ENCODE results near the gene SPN. TPM values are rescaled to one million over a fixed set of nuclear protein-coding genes. Genes with fewer than 3 reads are reported as not detected.

SPN gene
- total and polyA plus RNA-seq, 9 of the 15 experiments (the other 6 are each of a cell fraction or from before 2014, with no cell fraction given), result 24.3 to 225 (median 79.4) TPM

DNA sequence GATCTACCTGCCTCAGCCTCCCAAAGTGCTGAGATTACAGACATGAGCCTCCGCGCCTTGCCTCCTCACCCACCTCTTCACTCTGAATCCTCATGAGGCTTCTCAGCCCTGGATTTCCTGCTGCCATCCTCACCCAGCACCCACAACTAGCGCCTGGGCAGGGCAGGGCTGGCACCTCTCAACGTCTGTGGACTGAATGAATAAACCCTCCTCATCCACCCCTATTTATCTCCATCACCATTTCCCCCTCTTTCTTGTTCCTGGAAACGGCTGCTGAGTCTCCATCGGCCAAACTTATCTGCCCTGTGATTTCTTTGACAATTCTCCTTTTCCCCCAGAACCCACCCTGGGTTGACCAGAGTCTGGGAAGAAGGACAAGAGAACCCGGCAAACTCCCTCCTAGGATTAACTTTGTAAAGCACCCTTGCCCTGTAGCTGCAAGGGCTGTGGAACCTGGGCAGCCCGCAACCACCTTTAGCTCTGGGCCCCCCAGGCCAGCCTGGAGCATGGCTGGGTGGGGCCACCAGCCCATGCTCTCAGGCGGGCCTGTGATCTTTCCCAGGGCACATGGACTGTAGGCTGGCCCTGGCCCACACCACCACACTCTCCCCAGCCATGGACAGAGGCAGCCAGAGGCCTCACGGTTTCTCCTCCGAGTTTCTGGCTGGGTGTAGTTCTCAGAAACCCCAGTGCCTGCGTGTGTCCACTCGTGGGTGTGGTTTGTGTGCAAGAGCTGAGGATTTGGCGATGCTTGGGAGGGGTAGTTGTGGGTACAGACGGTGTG lies 2.4 kb downstream of the SPN start (continued):
- TF ChIP-seq, protein P1, sequence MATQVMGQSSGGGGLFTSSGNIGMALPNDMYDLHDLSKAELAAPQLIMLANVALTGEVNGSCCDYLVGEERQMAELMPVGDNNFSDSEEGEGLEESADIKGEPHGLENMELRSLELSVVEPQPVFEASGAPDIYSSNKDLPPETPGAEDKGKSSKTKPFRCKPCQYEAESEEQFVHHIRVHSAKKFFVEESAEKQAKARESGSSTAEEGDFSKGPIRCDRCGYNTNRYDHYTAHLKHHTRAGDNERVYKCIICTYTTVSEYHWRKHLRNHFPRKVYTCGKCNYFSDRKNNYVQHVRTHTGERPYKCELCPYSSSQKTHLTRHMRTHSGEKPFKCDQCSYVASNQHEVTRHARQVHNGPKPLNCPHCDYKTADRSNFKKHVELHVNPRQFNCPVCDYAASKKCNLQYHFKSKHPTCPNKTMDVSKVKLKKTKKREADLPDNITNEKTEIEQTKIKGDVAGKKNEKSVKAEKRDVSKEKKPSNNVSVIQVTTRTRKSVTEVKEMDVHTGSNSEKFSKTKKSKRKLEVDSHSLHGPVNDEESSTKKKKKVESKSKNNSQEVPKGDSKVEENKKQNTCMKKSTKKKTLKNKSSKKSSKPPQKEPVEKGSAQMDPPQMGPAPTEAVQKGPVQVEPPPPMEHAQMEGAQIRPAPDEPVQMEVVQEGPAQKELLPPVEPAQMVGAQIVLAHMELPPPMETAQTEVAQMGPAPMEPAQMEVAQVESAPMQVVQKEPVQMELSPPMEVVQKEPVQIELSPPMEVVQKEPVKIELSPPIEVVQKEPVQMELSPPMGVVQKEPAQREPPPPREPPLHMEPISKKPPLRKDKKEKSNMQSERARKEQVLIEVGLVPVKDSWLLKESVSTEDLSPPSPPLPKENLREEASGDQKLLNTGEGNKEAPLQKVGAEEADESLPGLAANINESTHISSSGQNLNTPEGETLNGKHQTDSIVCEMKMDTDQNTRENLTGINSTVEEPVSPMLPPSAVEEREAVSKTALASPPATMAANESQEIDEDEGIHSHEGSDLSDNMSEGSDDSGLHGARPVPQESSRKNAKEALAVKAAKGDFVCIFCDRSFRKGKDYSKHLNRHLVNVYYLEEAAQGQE (IDR thresholded peaks at IDR 0.05; ENCODE audit: borderline replicate concordance), result 0 out of 2 replicates have a peak, but pooled peaks have one; percentile 25
- TF ChIP-seq, protein P1 (CRISPR knock-in tag; IDR thresholded peaks at IDR 0.05; ENCODE audit: low read depth), result no peak
- TF ChIP-seq KAT7 (CRISPR knock-in tag; IDR thresholded peaks at IDR 0.05; ENCODE audit: borderline replicate concordance) (peak; percentile 74; the same call in 1 of the 2 replicates), FOXA3 (CRISPR knock-in tag; conservative IDR thresholded peaks at IDR 0.05 in 1 of 2, IDR thresholded peaks at IDR 0.05 in 1 of 2) (peak in 1 of 2 experiments; percentile 43; a peak in 1 of 4 replicates), CCAR2 (IDR thresholded peaks at IDR 0.05; ENCODE audit: low read depth, low read length) (no peak), GATAD2A (IDR thresholded peaks at IDR 0.05) (0 out of 2 replicates have a peak, but pooled peaks have one; percentile 19), ZNF134 (CRISPR knock-in tag; conservative IDR thresholded peaks at IDR 0.05) (no peak), RBFOX2 (IDR thresholded peaks at IDR 0.05; ENCODE audit: low read depth, low read length) (peak; percentile 46; the same call in 1 of the 2 replicates), EP400 (IDR thresholded peaks at IDR 0.05) (peak; percentile 24; the same call in 1 of the 2 replicates), ELF4 (CRISPR knock-in tag; IDR thresholded peaks at IDR 0.05) (0 out of 2 replicates have a peak, but pooled peaks have one; percentile 37), CEBPB (tag; IDR thresholded peaks at IDR 0.05) (no peak), ZNF398 (CRISPR knock-in tag; IDR thresholded peaks at IDR 0.05) (no peak), RB1 (IDR thresholded peaks at IDR 0.05; ENCODE audit: low read depth) (0 out of 2 replicates have a peak, but pooled peaks have one; percentile 9), E2F1 (CRISPR knock-in tag; IDR thresholded peaks at IDR 0.05) (0 out of 2 replicates have a peak, but pooled peaks have one; percentile 31), SP1 (CRISPR knock-in tag; IDR thresholded peaks at IDR 0.05) (0 out of 2 replicates have a peak, but pooled peaks have one; percentile 20), MTA3 (IDR thresholded peaks at IDR 0.05; ENCODE audit: borderline replicate concordance) (0 out of 2 replicates have a peak, but pooled peaks have one; percentile 3)
